Cardiac fibroblast (primary cell): Measurements from ENCODE around the gene COL6A3.

Experiments
- DNase-seq, 2 donors: peaks; one replicate each; pipeline versions ENCODE4 v3.0.0 to v3.0.0-alpha.2; 2010; ENCODE audit warnings: low read depth in 2 of 2
- H3K4me3 ChIP-seq, 2 donors: replicated peaks in 1 of 2; 1 replicate in 1 of 2; 2 replicates in 1 of 2; pipeline ENCODE4 v1.5.1; 2011; ENCODE audit warnings: low read depth in 2 of 2, low read length in 2 of 2, mild to moderate bottlenecking in 2 of 2, moderate library complexity in 1 of 2
- TF ChIP-seq, protein P1 (sequence below): IDR thresholded peaks from one replicate; pipeline ENCODE4 v1.5.1; 2011; ENCODE audit warnings: low read depth, mild to moderate bottlenecking, low read length, inconsistent platforms

The COL6A3 gene, protein sequence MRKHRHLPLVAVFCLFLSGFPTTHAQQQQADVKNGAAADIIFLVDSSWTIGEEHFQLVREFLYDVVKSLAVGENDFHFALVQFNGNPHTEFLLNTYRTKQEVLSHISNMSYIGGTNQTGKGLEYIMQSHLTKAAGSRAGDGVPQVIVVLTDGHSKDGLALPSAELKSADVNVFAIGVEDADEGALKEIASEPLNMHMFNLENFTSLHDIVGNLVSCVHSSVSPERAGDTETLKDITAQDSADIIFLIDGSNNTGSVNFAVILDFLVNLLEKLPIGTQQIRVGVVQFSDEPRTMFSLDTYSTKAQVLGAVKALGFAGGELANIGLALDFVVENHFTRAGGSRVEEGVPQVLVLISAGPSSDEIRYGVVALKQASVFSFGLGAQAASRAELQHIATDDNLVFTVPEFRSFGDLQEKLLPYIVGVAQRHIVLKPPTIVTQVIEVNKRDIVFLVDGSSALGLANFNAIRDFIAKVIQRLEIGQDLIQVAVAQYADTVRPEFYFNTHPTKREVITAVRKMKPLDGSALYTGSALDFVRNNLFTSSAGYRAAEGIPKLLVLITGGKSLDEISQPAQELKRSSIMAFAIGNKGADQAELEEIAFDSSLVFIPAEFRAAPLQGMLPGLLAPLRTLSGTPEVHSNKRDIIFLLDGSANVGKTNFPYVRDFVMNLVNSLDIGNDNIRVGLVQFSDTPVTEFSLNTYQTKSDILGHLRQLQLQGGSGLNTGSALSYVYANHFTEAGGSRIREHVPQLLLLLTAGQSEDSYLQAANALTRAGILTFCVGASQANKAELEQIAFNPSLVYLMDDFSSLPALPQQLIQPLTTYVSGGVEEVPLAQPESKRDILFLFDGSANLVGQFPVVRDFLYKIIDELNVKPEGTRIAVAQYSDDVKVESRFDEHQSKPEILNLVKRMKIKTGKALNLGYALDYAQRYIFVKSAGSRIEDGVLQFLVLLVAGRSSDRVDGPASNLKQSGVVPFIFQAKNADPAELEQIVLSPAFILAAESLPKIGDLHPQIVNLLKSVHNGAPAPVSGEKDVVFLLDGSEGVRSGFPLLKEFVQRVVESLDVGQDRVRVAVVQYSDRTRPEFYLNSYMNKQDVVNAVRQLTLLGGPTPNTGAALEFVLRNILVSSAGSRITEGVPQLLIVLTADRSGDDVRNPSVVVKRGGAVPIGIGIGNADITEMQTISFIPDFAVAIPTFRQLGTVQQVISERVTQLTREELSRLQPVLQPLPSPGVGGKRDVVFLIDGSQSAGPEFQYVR (N-terminal part only)

GRCh38 chr2:237413777-237414661 lies at the start of gene COL6A3:
TSS of gene COL6A3 (minus strand) at chr2:237414164. CDS start at chr2:237396817, 17,347 bp downstream.
- H3K4me3 ChIP-seq: peak within 1 kb of the TSS; percentile 86 to 98
- DNase-seq: peak; percentile 97 to 98
- TF ChIP-seq, protein P1, sequence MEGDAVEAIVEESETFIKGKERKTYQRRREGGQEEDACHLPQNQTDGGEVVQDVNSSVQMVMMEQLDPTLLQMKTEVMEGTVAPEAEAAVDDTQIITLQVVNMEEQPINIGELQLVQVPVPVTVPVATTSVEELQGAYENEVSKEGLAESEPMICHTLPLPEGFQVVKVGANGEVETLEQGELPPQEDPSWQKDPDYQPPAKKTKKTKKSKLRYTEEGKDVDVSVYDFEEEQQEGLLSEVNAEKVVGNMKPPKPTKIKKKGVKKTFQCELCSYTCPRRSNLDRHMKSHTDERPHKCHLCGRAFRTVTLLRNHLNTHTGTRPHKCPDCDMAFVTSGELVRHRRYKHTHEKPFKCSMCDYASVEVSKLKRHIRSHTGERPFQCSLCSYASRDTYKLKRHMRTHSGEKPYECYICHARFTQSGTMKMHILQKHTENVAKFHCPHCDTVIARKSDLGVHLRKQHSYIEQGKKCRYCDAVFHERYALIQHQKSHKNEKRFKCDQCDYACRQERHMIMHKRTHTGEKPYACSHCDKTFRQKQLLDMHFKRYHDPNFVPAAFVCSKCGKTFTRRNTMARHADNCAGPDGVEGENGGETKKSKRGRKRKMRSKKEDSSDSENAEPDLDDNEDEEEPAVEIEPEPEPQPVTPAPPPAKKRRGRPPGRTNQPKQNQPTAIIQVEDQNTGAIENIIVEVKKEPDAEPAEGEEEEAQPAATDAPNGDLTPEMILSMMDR: no peak

DNA sequence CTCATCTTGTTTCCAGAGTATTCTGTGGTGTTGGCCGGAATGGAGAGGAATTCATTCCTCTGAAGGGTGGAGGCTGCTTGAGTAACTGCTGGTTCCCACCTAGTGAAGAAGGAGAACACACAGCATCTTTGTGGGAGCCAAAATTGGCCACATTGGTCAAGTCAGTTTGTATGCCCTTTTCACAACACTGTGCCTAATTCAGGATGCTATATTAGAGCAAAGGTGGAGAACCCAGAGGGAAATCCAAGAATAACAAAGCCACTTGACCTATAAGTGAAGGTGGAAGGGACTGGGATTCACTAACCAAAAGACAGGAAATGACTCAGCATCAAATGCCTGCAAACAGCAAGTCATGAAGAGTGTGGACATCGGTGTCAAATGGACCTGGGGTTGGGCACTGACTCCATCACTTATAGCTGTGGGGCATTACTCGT lies 45.8 kb upstream of the COL6A3 start:
- TF ChIP-seq, protein P1: no peak
- no peak overlapping the region for H3K4me3 ChIP-seq
- peak; percentile 73 to 96 for DNase-seq

DNA sequence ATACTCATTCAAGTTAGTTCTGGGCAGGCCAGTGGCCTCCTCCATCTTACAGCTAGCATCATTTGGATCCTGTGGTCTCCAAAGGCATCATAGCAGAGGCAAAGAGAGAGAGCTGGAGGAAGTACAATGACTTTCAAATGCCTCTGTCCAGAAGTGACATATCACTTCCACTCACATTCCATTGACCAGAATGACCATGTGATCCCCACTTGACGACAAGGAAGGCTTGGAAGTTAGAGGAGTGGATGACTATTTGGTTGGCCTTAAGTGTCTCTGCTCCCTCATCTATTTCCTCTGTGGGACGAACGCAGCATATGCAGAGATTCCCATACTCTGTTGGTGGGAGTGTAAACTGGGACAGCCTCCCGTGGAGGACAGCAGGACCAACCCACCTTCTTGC lies 45.3 kb upstream of the COL6A3 start:
- TF ChIP-seq, protein P1: no peak
- no peak for DNase-seq
- no peak overlapping the region for H3K4me3 ChIP-seq

- TF ChIP-seq, protein P1: no peak
- no peak overlapping the region for H3K4me3 ChIP-seq
- DNase-seq: no peak
Observed at GRCh38 chr2:237458519-237458918, 44.6 kb upstream of the COL6A3 start.

DNA sequence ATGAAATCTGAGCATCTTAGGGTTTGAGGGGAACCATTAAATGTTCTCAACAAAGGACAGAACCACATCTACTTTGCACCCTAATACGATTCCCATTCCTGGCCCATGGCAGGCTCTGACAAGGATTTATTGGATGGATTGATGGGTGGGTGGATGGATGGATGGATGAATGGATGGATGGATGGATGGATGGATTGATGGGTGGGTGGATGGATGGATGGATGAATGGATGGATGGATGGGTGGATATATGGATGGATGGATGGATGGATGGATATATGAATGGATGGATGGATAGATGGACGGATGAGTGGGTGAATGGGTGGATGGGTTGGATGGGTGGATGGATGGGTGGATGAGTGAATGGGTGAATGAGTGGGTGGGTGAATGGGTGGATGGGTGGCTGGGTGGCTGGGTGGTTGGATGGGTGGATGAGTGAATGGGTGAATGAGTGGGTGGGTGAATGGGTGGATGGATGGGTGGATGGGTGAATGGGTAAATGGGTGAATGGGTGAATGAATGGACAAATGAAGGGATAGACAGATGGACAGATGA lies 43.5 kb upstream of the COL6A3 start:
- DNase-seq: no peak
- TF ChIP-seq, protein P1: no peak
- H3K4me3 ChIP-seq: no peak overlapping the region
